ENCODE results near the gene SFXN3. TPM values are rescaled to one million over a fixed set of nuclear protein-coding genes. Genes with fewer than 3 reads are reported as not detected.

SFXN3 gene
- total and polyA plus RNA-seq, 10 of the 15 experiments (the other 5 are each of a cell fraction or from before 2014, with no cell fraction given), result 0.05 to 11.3 (median 1.2) TPM

DNA sequence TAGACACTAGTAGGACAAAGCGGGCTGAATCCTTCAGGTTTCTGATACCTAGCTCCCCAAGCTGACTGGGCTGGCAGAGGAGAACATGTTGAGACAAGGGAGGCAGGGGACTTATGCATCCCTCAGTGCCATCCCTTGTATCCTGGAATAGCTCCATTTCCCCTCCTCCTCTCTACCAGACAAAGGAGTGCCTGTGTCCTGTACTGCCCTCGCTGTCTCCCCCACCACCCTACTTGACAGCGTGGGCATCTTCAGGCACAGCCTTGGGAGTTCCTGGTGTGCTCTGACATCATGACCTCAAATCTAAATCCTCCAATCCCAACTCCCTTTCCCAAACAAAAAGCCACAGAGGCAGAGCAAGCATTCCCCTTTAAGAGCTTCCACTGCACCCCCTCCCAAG lies 9.0 kb downstream of the SFXN3 start:
- no peaks in the 10 kb centered on the region for H3K27me3 ChIP-seq (replicated peaks in 1 of 2; ENCODE audit: control insufficient read depth in 2 of 2, insufficient read depth in 2 of 2, low read length in 1 of 2)
- in situ Hi-C loops (cut with MboI) (no loop called here), intact Hi-C loops (cut with micrococcal nuclease; ENCODE audit: unreplicated experiment) (no loop called here)
- no TSS peak for BruUV-seq (replicated peaks)
- ATAC-seq, result no peak
- no peaks in the 10 kb centered on the region for H3K79me2 ChIP-seq (ENCODE audit: control insufficient read depth, insufficient read depth, low read length)
- RAD21 ChIA-PET (ENCODE audit: unreplicated experiment), result interaction anchor here (1.1 to 5.1 kb wide), 3 partner anchors 10 to 102 kb away, joined by 5 to 70 read pairs (median 15); no protein-coding TSS in a partner anchor
- H3K36me3 ChIP-seq (ENCODE audit: control insufficient read depth in 2 of 2, insufficient read depth in 2 of 2, low read length in 1 of 2), result no peaks in the 10 kb centered on the region
- H3K9ac ChIP-seq (ENCODE audit: control insufficient read depth, insufficient read depth, low read length), result no peak overlapping the region
- CTCF ChIA-PET, result interaction anchor here (0.9 to 24.4 kb wide), 5 partner anchors 9 to 102 kb away, joined by 4 to 885 read pairs (median 22); partner anchors contain the start of genes KAZALD1, PDZD7 and SFXN3
- H3K4me1 ChIP-seq (ENCODE audit: control insufficient read depth, insufficient read depth, low read length), result peaks cover 5% of the 10 kb centered on the region; the same call in 1 of the 2 replicates
- POLR2A ChIA-PET, result no interaction called here
- H3K27ac ChIP-seq (ENCODE audit: control insufficient read depth, insufficient read depth), result no peak overlapping the region
- H3K9me3 ChIP-seq (replicated peaks; ENCODE audit: control insufficient read depth, insufficient read depth, low read length), result no peaks in the 10 kb centered on the region
- SMC1A ChIA-PET (ENCODE audit: uncharacterized antibody, unreplicated experiment), result interaction anchor here (0.7 to 4.2 kb wide), 6 partner anchors 9 to 128 kb away, joined by 3 to 24 read pairs (median 4); partner anchors contain the start of genes PDZD7 and SFXN3
- H4K20me1 ChIP-seq (ENCODE audit: control insufficient read depth, insufficient read depth), result no peaks in the 10 kb centered on the region
- H3K4me3 ChIP-seq, result no peak overlapping the region
- H2AFZ ChIP-seq (ENCODE audit: control insufficient read depth, low read depth, low read length), result no peak overlapping the region
- WGBS (ENCODE audit: insufficient coverage, insufficient replicate concordance, low lambda C conversion rate, missing lambda C conversion rate), result 53% methylated on average over 3 of the region's 3 CpGs
- no peak overlapping the region for H3K4me2 ChIP-seq (ENCODE audit: control insufficient read depth, insufficient read depth)
- TF ChIP-seq HDGF (IDR thresholded peaks at IDR 0.05) (no peak), PAX8 (IDR thresholded peaks at IDR 0.05) (no peak), ZNF207 (IDR thresholded peaks at IDR 0.05; ENCODE audit: borderline replicate concordance) (no peak), HDAC6 (IDR thresholded peaks at IDR 0.05; ENCODE audit: unreplicated experiment) (no peak), POU2F2 (IDR thresholded peaks at IDR 0.05; ENCODE audit: borderline replicate concordance, low read depth, low read length) (no peak), ZBED1 (IDR thresholded peaks at IDR 0.05; ENCODE audit: borderline replicate concordance) (no peak), SMAD5 (IDR thresholded peaks at IDR 0.05; ENCODE audit: low read depth) (no peak), EZH2 (IDR thresholded peaks at IDR 0.05; ENCODE audit: borderline replicate concordance, control insufficient read depth, low read depth, low read length) (no peak), HDAC2 (IDR thresholded peaks at IDR 0.05) (no peak), NR2C2 (IDR thresholded peaks at IDR 0.05; ENCODE audit: borderline replicate concordance, control insufficient read depth, insufficient read length, low read depth) (no peak), HSF1 (IDR thresholded peaks at IDR 0.05; ENCODE audit: low read depth, low read length) (no peak), CBFB (IDR thresholded peaks at IDR 0.05; ENCODE audit: low read depth) (no peak), ESRRA (IDR thresholded peaks at IDR 0.05; ENCODE audit: low read length) (no peak)
- TF ChIP-seq, protein P1, sequence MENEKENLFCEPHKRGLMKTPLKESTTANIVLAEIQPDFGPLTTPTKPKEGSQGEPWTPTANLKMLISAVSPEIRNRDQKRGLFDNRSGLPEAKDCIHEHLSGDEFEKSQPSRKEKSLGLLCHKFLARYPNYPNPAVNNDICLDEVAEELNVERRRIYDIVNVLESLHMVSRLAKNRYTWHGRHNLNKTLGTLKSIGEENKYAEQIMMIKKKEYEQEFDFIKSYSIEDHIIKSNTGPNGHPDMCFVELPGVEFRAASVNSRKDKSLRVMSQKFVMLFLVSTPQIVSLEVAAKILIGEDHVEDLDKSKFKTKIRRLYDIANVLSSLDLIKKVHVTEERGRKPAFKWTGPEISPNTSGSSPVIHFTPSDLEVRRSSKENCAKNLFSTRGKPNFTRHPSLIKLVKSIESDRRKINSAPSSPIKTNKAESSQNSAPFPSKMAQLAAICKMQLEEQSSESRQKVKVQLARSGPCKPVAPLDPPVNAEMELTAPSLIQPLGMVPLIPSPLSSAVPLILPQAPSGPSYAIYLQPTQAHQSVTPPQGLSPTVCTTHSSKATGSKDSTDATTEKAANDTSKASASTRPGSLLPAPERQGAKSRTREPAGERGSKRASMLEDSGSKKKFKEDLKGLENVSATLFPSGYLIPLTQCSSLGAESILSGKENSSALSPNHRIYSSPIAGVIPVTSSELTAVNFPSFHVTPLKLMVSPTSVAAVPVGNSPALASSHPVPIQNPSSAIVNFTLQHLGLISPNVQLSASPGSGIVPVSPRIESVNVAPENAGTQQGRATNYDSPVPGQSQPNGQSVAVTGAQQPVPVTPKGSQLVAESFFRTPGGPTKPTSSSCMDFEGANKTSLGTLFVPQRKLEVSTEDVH (IDR thresholded peaks at IDR 0.05; ENCODE audit: low read depth, partially characterized antibody), result no peak
- FAIRE-seq, result no peak
- DNase-seq (ENCODE audit: low read depth, low spot score), result no peak
